ENCODE data around the gene BBX.

GRCh38 chr3:107588217-107588616 lies 65.5 kb downstream of the BBX start:
- no peak for TF ChIP-seq RAD21 (IDR thresholded peaks at IDR 0.05)
- TF ChIP-seq CTCF (IDR thresholded peaks at IDR 0.05; ENCODE audit: low read depth, low read length, missing input control) = no peak
- no peak for TF ChIP-seq ATF3 (IDR thresholded peaks at IDR 0.05)
- TF ChIP-seq FOXA1 (IDR thresholded peaks at IDR 0.05) = no peak
- no peak for TF ChIP-seq RXRA (IDR thresholded peaks at IDR 0.05)
